OCI-LY7 (cell line): ENCODE measurements around the gene GMEB2. TPM values are rescaled to one million over a fixed set of nuclear protein-coding genes. Genes with fewer than 3 reads are reported as not detected.
"Not testable (repeated sequence)": the region's sequence is repeated elsewhere in the genome, so short reads cannot be mapped to it uniquely, and the experiment has no call there.

Source experiments
- BruUV-seq: library from RNA; stranded (reverse); fragments of 400-500 nt; replicated peaks from 2 replicates; lab custom pipeline; 2021; lab: Mats Ljungman, UMichigan
- CTCF ChIA-PET: fragments of 300-600 bp; sonication (Branson Sonifier 250); formaldehyde crosslinking; loops from one replicate; lab custom pipeline; 2022; ENCODE audit warnings: antibody characterized with exemption; ENCODE audit not compliant: unreplicated experiment; lab: Charles Lee
- POLR2A ChIA-PET: fragments of 300-600 bp; sonication (Branson Sonifier 250); formaldehyde crosslinking; loops from one replicate; lab custom pipeline; 2022; ENCODE audit warnings: antibody characterized with exemption; lab: Charles Lee
- DNase-seq: peaks from one replicate; pipeline ENCODE4 v3.0.0-alpha.2; 2015; ENCODE audit warnings: low spot score
- H2AFZ ChIP-seq: fragments of 200-600 bp; sonication (generic), shearing (Covaris generic); 2 replicates; pipeline ENCODE4 v1.6.1; 2014; ENCODE audit warnings: mild to moderate bottlenecking, antibody characterized with exemption, low read length, moderate library complexity
- H3K27ac ChIP-seq: fragments of 200-600 bp; sonication (generic); 2 replicates; pipeline ENCODE4 v1.5.1; 2014; ENCODE audit warnings: mixed run types, low read depth, mild to moderate bottlenecking, moderate library complexity, low read length, inconsistent platforms; ENCODE audit not compliant: poor library complexity, severe bottlenecking
- H3K36me3 ChIP-seq: fragments of 200-600 bp; sonication (generic); 2 replicates; pipeline ENCODE4 v1.6.1; 2014; ENCODE audit warnings: mild to moderate bottlenecking, antibody characterized with exemption, low read length, moderate library complexity, mixed read lengths; ENCODE audit not compliant: insufficient read depth
- H3K4me1 ChIP-seq: fragments of 200-600 bp; sonication (generic); 2 replicates; pipeline ENCODE4 v1.5.1; 2014; ENCODE audit warnings: mild to moderate bottlenecking, low read length; ENCODE audit not compliant: insufficient read depth, poor library complexity, severe bottlenecking
- H3K4me2 ChIP-seq: fragments of 200-600 bp; sonication (generic); 2 replicates; pipeline ENCODE4 v1.6.1; 2014; ENCODE audit warnings: mild to moderate bottlenecking, low read length
- H3K4me3 ChIP-seq: fragments of 200-600 bp; sonication (generic); 2 replicates; pipeline ENCODE4 v1.5.1; 2014; ENCODE audit warnings: mild to moderate bottlenecking, low read depth, low read length; ENCODE audit not compliant: poor library complexity, severe bottlenecking
- H3K79me2 ChIP-seq: fragments of 200-600 bp; sonication (generic); 2 replicates; pipeline ENCODE4 v1.6.1; 2016; ENCODE audit warnings: low read depth, mild to moderate bottlenecking, low read length, moderate library complexity, mixed read lengths; ENCODE audit not compliant: insufficient read depth
- H3K9me2 ChIP-seq: fragments of 200-600 bp; sonication (generic); 2 replicates; pipeline ENCODE4 v1.6.1; 2016; ENCODE audit warnings: mild to moderate bottlenecking, low read length, mixed read lengths; ENCODE audit not compliant: insufficient read depth
- H3K9me3 ChIP-seq: fragments of 200-600 bp; sonication (generic); 2 replicates; pipeline ENCODE4 v1.6.1; 2014; ENCODE audit warnings: mild to moderate bottlenecking, mixed run types, low read length, mixed read lengths
- H4K20me1 ChIP-seq: fragments of 200-600 bp; sonication (generic); 2 replicates; pipeline ENCODE4 v1.6.1; 2014; ENCODE audit warnings: mild to moderate bottlenecking, antibody characterized with exemption, low read length, moderate library complexity, mixed read lengths; ENCODE audit not compliant: insufficient read depth
- EZH2phosphoT487 ChIP-seq: fragments of 200-600 bp; sonication (generic); IDR thresholded peaks from 2 replicates; pipeline ENCODE4 v1.6.1; 2018; ENCODE audit warnings: low read depth, borderline replicate concordance, mild to moderate bottlenecking, mixed run types, antibody characterized with exemption, low read length, moderate library complexity, mixed read lengths
- intact Hi-C: fragments of 100-400 bp; cut with micrococcal nuclease; formaldehyde crosslinking; loops from one replicate; pipeline ENCODE4 v1.10.0; 2022; ENCODE audit not compliant: unreplicated experiment
- total RNA-seq, 2 experiments: library from RNA; depleted of rRNA in 1 of 2; stranded (reverse); fragments of >200 nt in 1 of 2; shearing (Covaris generic) in 1 of 2; gene quantifications; 2 replicates each; pipeline ENCODE4 v1.2.3, GENCODE V29; 2014 to 2022
- TF ChIP-seq, protein P1 (sequence below): fragments of 200-600 bp; sonication (generic); conservative IDR thresholded peaks from 2 replicates; pipeline ENCODE4 v1.5.1; 2014; ENCODE audit warnings: mild to moderate bottlenecking, antibody characterized with exemption, low read length, moderate library complexity, mixed read lengths

GMEB2 gene
- total RNA-seq, 2 experiments from 2014 or later = 15.6 TPM

DNA sequence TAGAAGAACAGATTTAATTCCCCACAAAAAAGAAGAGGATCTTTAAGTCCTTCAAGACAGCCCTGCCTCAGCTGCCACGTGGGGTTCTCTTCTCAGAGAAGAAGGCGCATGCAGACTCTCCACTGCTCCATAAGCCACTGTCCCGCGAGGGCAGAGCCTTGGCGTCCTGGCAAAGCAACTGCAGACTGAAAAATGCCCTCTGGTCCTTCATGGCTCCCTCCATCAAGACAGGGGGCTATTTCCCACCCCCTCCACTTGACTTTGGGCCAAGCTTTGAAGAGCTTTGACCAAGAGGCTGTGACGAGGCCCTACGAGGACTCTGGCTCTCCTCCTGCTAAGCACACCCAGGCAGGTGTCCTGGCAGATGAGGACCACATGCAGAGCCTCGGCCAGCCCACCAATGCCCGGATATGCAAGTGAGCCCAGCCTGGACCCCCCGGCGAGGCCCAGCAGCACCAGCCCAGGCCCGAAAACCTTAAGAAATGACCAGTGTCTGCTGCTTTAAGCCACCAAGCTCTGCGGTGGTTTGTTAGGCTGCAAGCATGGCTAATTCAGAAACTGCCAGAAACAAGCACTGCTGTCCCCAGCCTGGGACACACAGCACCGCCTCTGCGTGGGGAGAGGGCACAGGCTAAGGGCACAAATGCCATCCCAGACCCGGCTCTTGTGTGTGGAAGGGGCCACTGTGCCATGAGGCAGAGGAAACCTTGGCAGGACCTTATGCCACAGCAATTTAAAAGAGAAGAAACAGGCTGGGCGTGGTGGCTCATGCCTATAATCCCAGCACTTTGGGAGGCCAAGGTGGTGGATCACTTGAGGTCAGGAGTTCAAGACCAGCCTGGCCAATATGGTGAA, 16.1 kb downstream of the GMEB2 start:
- no peaks in the 10 kb centered on the region for H3K4me1 ChIP-seq
- H3K4me3 ChIP-seq = no peak overlapping the region
- ChIA-PET CTCF (no interaction called here), POLR2A (no interaction called here)
- H3K27ac ChIP-seq = no peak overlapping the region
- no peak overlapping the region for H3K4me2 ChIP-seq
- H3K36me3 ChIP-seq = peaks cover 27% of the 10 kb centered on the region
- no peak for DNase-seq
- H3K79me2 ChIP-seq = no peaks in the 10 kb centered on the region
- no TSS peak for BruUV-seq
- H4K20me1 ChIP-seq = no peaks in the 10 kb centered on the region
- H3K9me3 ChIP-seq = no peaks in the 10 kb centered on the region
- no peaks in the 10 kb centered on the region for H3K9me2 ChIP-seq
- intact Hi-C loops = no loop called here
- no peak for TF ChIP-seq EZH2phosphoT487
- TF ChIP-seq, protein P1, sequence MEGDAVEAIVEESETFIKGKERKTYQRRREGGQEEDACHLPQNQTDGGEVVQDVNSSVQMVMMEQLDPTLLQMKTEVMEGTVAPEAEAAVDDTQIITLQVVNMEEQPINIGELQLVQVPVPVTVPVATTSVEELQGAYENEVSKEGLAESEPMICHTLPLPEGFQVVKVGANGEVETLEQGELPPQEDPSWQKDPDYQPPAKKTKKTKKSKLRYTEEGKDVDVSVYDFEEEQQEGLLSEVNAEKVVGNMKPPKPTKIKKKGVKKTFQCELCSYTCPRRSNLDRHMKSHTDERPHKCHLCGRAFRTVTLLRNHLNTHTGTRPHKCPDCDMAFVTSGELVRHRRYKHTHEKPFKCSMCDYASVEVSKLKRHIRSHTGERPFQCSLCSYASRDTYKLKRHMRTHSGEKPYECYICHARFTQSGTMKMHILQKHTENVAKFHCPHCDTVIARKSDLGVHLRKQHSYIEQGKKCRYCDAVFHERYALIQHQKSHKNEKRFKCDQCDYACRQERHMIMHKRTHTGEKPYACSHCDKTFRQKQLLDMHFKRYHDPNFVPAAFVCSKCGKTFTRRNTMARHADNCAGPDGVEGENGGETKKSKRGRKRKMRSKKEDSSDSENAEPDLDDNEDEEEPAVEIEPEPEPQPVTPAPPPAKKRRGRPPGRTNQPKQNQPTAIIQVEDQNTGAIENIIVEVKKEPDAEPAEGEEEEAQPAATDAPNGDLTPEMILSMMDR = no peak
- no peak overlapping the region for H2AFZ ChIP-seq

DNA sequence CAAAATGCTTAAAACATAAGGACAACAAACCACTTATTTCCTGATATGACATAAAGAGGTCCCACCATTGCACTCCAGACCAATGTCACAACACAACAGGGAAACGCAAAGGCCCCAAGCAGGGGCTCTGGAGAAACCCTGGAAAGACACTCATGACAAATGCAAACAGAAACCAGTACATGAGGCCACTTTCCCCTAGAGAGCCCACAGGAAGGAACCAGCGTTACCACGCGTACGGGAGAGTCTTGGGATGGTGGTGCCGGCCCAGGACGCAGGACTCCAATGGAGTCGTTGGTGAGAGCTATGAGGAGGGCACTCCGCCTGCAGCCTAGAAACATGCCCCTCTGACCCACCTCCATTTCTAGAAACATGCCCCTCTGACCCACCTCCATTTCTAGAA, 20.2 kb downstream of the GMEB2 start:
- Histone ChIP-seq H3K9me2 (no peaks in the 10 kb centered on the region), H3K79me2 (no peaks in the 10 kb centered on the region), H3K36me3 (peaks cover 26% of the 10 kb centered on the region), H3K27ac (no peak overlapping the region), H4K20me1 (no peaks in the 10 kb centered on the region), H3K4me1 (no peaks in the 10 kb centered on the region), H2AFZ (no peak overlapping the region), H3K4me2 (no peak overlapping the region), H3K9me3 (no peaks in the 10 kb centered on the region), H3K4me3 (no peak overlapping the region)
- ChIA-PET CTCF (no interaction called here), POLR2A (no interaction called here)
- intact Hi-C loops = no loop called here
- no peak for TF ChIP-seq EZH2phosphoT487
- TF ChIP-seq, protein P1 = no peak
- no TSS peak for BruUV-seq
- DNase-seq = no peak

DNA sequence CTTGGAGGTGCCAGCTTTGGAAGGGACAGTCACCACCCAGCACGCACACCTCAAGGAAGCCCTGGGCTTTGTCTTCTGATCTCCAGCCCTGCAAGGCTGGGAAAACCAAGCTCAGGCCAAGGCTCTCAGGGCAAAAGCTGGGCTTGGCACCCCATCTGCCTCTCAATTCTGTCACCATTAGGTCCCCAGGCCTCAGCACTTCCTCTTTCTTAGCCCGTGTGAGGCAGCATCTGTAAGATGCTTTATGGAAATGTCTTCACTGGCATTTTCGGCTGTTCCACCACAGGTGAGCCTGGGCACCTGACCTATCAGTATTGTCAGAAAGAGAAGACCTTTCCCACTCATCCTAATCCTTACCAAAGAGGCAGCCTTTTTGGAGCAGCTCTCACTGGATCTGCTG, 24.6 kb downstream of the GMEB2 start:
- no peak overlapping the region for H3K27ac ChIP-seq
- intact Hi-C loops = no loop called here
- peaks cover 42% of the 10 kb centered on the region for H3K36me3 ChIP-seq
- H3K9me2 ChIP-seq = no peaks in the 10 kb centered on the region
- no peaks in the 10 kb centered on the region for H4K20me1 ChIP-seq
- no peak overlapping the region for H3K4me3 ChIP-seq
- DNase-seq = peak; percentile 21
- H3K4me1 ChIP-seq = no peaks in the 10 kb centered on the region
- no peaks in the 10 kb centered on the region for H3K9me3 ChIP-seq
- no peak overlapping the region for H3K4me2 ChIP-seq
- no peak overlapping the region for H2AFZ ChIP-seq
- ChIA-PET CTCF (no interaction called here), POLR2A (no interaction called here)
- no peaks in the 10 kb centered on the region for H3K79me2 ChIP-seq
- TF ChIP-seq, protein P1 = no peak
- no peak for TF ChIP-seq EZH2phosphoT487
- BruUV-seq = no TSS peak

DNA sequence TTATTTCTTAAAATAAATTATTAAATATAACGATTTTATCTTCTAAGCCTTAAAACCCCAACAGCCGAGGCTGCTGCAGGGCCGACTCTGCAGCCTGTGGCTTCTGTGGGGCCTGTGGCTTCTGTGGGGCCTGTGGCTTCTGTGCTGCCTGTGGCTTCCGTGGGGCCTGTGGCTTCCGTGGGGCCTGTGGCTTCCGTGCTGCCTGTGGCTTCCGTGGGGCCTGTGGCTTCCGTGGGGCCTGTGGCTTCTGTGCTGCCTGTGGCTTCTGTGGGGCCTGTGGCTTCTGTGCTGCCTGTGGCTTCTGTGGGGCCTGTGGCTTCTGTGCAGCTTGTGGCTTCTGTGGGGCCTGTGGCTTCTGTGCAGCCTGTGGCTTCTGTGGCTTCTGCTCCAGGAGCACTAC, 25.2 kb downstream of the GMEB2 start:
- H3K9me3 ChIP-seq, H3K79me2 ChIP-seq, H3K4me2 ChIP-seq, H2AFZ ChIP-seq, CTCF ChIA-PET, intact Hi-C loops, POLR2A ChIA-PET, H3K27ac ChIP-seq, BruUV-seq, H4K20me1 ChIP-seq, DNase-seq, H3K4me1 ChIP-seq, H3K4me3 ChIP-seq, H3K9me2 ChIP-seq: not testable (repeated sequence)
- peaks cover 42% of the 10 kb centered on the region for H3K36me3 ChIP-seq
